K562 (cell line): ENCODE results near the gene DHRS3. TPM values are rescaled to one million over a fixed set of nuclear protein-coding genes. Genes with fewer than 3 reads are reported as not detected.
A peak's percentile ranks its signal among the peaks of the same experiment; 100 is the strongest.

Source experiments
- DDX20 ChIP-seq: fragments of 450-650 bp; IDR thresholded peaks from 2 replicates; pipeline ENCODE4 v1.6.1; 2016; ENCODE audit warnings: missing genetic modification characterization, low read depth, mild to moderate bottlenecking, missing compliant biosample characterization, moderate library complexity
- EP400 ChIP-seq: fragments of 450-650 bp; IDR thresholded peaks from 2 replicates; pipeline ENCODE4 v1.6.1; 2017; ENCODE audit warnings: antibody characterized with exemption, mild to moderate bottlenecking, moderate library complexity
- HMGN3 ChIP-seq: IDR thresholded peaks from 2 replicates; pipeline ENCODE4 v1.6.1; 2011; ENCODE audit warnings: borderline replicate concordance, low read depth, mild to moderate bottlenecking, mixed read lengths, low read length; ENCODE audit not compliant: insufficient read length; ENCODE audit errors: extremely low read depth
- IFI16 ChIP-seq: fragments of 250-450 bp; sonication (Bioruptor Pico); IDR thresholded peaks from 2 replicates; pipeline ENCODE4 v2.1.2; 2022; ENCODE audit warnings: mild to moderate bottlenecking, inconsistent platforms
- MIER1 ChIP-seq: fragments of 450-650 bp; IDR thresholded peaks from 2 replicates; pipeline ENCODE4 v1.6.1; 2016; ENCODE audit warnings: antibody characterized with exemption, mild to moderate bottlenecking, low read depth
- MYNN ChIP-seq, 2 experiments: sonication (generic); formaldehyde crosslinking in 1 of 2; IDR thresholded peaks; 2 replicates each; pipeline versions ENCODE4 v1.5.0 to v1.6.1; 2016 to 2020; ENCODE audit warnings: antibody characterized with exemption in 1 of 2, missing genetic modification reagents in 1 of 2
- NFATC3 ChIP-seq: fragments of 450-650 bp; IDR thresholded peaks from 2 replicates; pipeline ENCODE4 v1.6.1; 2017; ENCODE audit warnings: mild to moderate bottlenecking
- NUFIP1 ChIP-seq: fragments of 450-650 bp; IDR thresholded peaks from 2 replicates; pipeline ENCODE4 v1.6.1; 2018; ENCODE audit not compliant: partially characterized antibody
- POLR2AphosphoS2 ChIP-seq: IDR thresholded peaks from 2 replicates; pipeline ENCODE4 v1.6.1; 2012; ENCODE audit warnings: low read length, improper control_type of control experiment
- PRMT5 ChIP-seq: sonication (generic); formaldehyde crosslinking; IDR thresholded peaks from 2 replicates; pipeline ENCODE4 v1.5.0; 2020; ENCODE audit warnings: missing genetic modification reagents
- RAD21 ChIP-seq, 2 experiments: fragments of 250-450 bp in 1 of 2; fragments of 450-650 bp in 1 of 2; sonication (Bioruptor Pico) in 1 of 2; formaldehyde crosslinking in 1 of 2; IDR thresholded peaks in 1 of 2; conservative IDR thresholded peaks in 1 of 2; 2 replicates each; pipeline versions ENCODE4 v1.4.0 to v1.8.0; 2020 to 2022; ENCODE audit warnings: mild to moderate bottlenecking in 2 of 2, moderate library complexity in 1 of 2
- RBM14 ChIP-seq: fragments of 200-400 bp; formaldehyde crosslinking; IDR thresholded peaks from 2 replicates; pipeline ENCODE4 v1.6.1; 2018; ENCODE audit warnings: low read depth, mild to moderate bottlenecking, low read length, moderate library complexity, borderline replicate concordance; ENCODE audit not compliant: insufficient read depth
- TCF3 ChIP-seq: sonication (generic); formaldehyde crosslinking; IDR thresholded peaks from 2 replicates; pipeline ENCODE4 v1.4.0; 2020; ENCODE audit warnings: mild to moderate bottlenecking, missing genetic modification reagents
- TCFL5 ChIP-seq: fragments of 250-450 bp; sonication (Bioruptor Pico); conservative IDR thresholded peaks from 2 replicates; pipeline ENCODE4 v1.6.1; 2021; ENCODE audit warnings: mild to moderate bottlenecking, moderate library complexity, matching md5 sums
- ZNF124 ChIP-seq: sonication (generic); formaldehyde crosslinking; IDR thresholded peaks from 2 replicates; pipeline ENCODE4 v1.8.1; 2022; ENCODE audit warnings: missing genetic modification reagents
- ZNF197 ChIP-seq: fragments of 200-800 bp; sonication (Bioruptor generic); IDR thresholded peaks from 2 replicates; pipeline ENCODE4 v1.6.1; 2016; ENCODE audit warnings: low read depth, missing genetic modification characterization, missing compliant biosample characterization
- ZNF395 ChIP-seq: fragments of 200-800 bp; sonication (Bioruptor generic); IDR thresholded peaks from 2 replicates; pipeline ENCODE4 v1.6.1; 2017; ENCODE audit warnings: missing genetic modification characterization, missing compliant biosample characterization
- ZNF655 ChIP-seq: fragments of 250-450 bp; sonication (Bioruptor Pico); IDR thresholded peaks from 2 replicates; pipeline ENCODE4 v1.5.0; 2021
- polyA plus RNA-seq, 8 experiments: library from polyadenylated mRNA; depleted of rRNA in 4 of 8; stranded (reverse) in 5 of 8; unstranded in 3 of 8; fragments of >200 nt; fragmentation: Nextera tagmentation in 2 of 8; fragmentation: Illumina TruSeq in 1 of 8; extraction: Ambion mirVana in 2 of 8; extraction: Trizol in 1 of 8; gene quantifications; 2 replicates each; pipeline versions ENCODE4 v1.2.1 to v1.2.3, GENCODE V29; 2011 to 2014; ENCODE audit warnings: inconsistent platforms in 1 of 8, missing spikeins in 1 of 8
- total RNA-seq, 7 experiments: library from RNA; depleted of rRNA in 6 of 7; stranded (reverse); fragments of >200 nt in 6 of 7; fragmentation: Illumina TruSeq in 2 of 7; extraction: Trizol in 2 of 7; gene quantifications; 2 replicates each; pipeline versions ENCODE4 v1.2.1 to v1.2.3, GENCODE V29; 2011 to 2021; ENCODE audit warnings: low replicate concordance in 1 of 7
- TF ChIP-seq, protein P1 (sequence below), 2 experiments: fragments of 450-650 bp; IDR thresholded peaks; 2 replicates each; pipeline ENCODE4 v1.6.1; 2018; ENCODE audit warnings: mild to moderate bottlenecking in 2 of 2, low read depth in 1 of 2; ENCODE audit not compliant: partially characterized antibody in 2 of 2

The DHRS3 gene
- total and polyA plus RNA-seq, 9 of the 15 experiments (the other 6 are each of a cell fraction or from before 2014, with no cell fraction given), result 21.0 to 116 (median 58.7) TPM

- TF ChIP-seq ZNF395, result 0 out of 2 replicates have a peak, but pooled peaks have one; percentile 67
- peak; percentile 93; the same call in 1 of the 2 replicates for TF ChIP-seq MYNN (IDR thresholded peaks at IDR 0.05)
- TF ChIP-seq MYNN (CRISPR knock-in tag; IDR thresholded peaks at IDR 0.05), result no peak
- TF ChIP-seq, protein P1, sequence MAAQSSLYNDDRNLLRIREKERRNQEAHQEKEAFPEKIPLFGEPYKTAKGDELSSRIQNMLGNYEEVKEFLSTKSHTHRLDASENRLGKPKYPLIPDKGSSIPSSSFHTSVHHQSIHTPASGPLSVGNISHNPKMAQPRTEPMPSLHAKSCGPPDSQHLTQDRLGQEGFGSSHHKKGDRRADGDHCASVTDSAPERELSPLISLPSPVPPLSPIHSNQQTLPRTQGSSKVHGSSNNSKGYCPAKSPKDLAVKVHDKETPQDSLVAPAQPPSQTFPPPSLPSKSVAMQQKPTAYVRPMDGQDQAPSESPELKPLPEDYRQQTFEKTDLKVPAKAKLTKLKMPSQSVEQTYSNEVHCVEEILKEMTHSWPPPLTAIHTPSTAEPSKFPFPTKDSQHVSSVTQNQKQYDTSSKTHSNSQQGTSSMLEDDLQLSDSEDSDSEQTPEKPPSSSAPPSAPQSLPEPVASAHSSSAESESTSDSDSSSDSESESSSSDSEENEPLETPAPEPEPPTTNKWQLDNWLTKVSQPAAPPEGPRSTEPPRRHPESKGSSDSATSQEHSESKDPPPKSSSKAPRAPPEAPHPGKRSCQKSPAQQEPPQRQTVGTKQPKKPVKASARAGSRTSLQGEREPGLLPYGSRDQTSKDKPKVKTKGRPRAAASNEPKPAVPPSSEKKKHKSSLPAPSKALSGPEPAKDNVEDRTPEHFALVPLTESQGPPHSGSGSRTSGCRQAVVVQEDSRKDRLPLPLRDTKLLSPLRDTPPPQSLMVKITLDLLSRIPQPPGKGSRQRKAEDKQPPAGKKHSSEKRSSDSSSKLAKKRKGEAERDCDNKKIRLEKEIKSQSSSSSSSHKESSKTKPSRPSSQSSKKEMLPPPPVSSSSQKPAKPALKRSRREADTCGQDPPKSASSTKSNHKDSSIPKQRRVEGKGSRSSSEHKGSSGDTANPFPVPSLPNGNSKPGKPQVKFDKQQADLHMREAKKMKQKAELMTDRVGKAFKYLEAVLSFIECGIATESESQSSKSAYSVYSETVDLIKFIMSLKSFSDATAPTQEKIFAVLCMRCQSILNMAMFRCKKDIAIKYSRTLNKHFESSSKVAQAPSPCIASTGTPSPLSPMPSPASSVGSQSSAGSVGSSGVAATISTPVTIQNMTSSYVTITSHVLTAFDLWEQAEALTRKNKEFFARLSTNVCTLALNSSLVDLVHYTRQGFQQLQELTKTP (IDR thresholded peaks at IDR 0.05; ENCODE audit: low read depth in 1 of 2, partially characterized antibody in 2 of 2), result peak; percentile 53 to 84
- 0 out of 2 replicates have a peak, but pooled peaks have one; percentile 55 for TF ChIP-seq DDX20 (tag)
- TF ChIP-seq POLR2AphosphoS2, result no peak
- TF ChIP-seq RAD21 (CRISPR knock-in tag; conservative IDR thresholded peaks at IDR 0.05 in 1 of 2, IDR thresholded peaks at IDR 0.05 in 1 of 2), result peak; percentile 19 to 34; a peak in 3 of 4 replicates
- no peak for TF ChIP-seq ZNF124 (CRISPR knock-in tag)
- TF ChIP-seq HMGN3, result peak; percentile 87
- no peak for TF ChIP-seq RBM14
- TF ChIP-seq NUFIP1, result peak; percentile 78
- peak; percentile 96 for TF ChIP-seq TCF3 (CRISPR knock-in tag)
- TF ChIP-seq ZNF197 (CRISPR knock-in tag), result 0 out of 2 replicates have a peak, but pooled peaks have one; percentile 40
- TF ChIP-seq NFATC3, result peak; percentile 75; the same call in 1 of the 2 replicates
- TF ChIP-seq MIER1, result 0 out of 2 replicates have a peak, but pooled peaks have one; percentile 4
- peak; percentile 50; the same call in 1 of the 2 replicates for TF ChIP-seq EP400
- no peak for TF ChIP-seq PRMT5 (CRISPR knock-in tag)
- TF ChIP-seq IFI16 (CRISPR knock-in tag), result no peak
- no peak for TF ChIP-seq TCFL5 (CRISPR knock-in tag)
- no peak for TF ChIP-seq ZNF655 (CRISPR knock-in tag)
These were observed 13.7 kb downstream of the DHRS3 start (continued) for GRCh38 chr1:12604114-12604874.
